ENCODE measurements around the gene EFCAB11. TPM values are rescaled to one million over a fixed set of nuclear protein-coding genes. Genes with fewer than 3 reads are reported as not detected.

Gene EFCAB11
- total and polyA plus RNA-seq, 2 of the 4 experiments (the other 2 are of a cell fraction): 2.2 to 5.3 TPM

DNA sequence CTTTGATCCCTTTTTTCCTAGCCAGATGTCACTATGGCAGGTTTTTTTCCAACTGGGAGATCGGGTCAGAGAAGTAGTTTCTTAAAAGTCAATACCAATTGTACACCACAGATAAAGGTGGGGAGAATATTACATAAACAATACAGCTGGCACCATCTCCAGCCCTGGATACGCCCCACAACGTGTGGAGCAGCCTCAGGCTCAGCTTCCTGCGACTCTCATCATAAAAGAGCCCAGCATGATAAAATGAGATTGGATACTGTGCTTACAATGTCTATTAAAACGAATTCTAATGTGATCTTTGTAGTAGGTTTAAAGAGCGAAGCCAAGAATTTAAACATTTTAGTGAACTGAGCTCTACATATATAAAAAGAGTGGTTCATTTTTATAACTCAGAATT, 21.5 kb downstream of the EFCAB11 start:
- Histone ChIP-seq H3K18ac (ENCODE audit: low read depth, low read length) (no peak overlapping the region), H3K4me3 (ENCODE audit: insufficient read depth, low read depth, low read length) (no peak overlapping the region), H4K8ac (ENCODE audit: low read depth in 2 of 2, low read length in 2 of 2) (no peak overlapping the region), H3K79me1 (ENCODE audit: low read depth in 1 of 2, low read length in 2 of 2) (no peaks in the 10 kb centered on the region), H2AFZ (replicated peaks; ENCODE audit: low read length, poor library complexity) (no peak overlapping the region), H4K20me1 (ENCODE audit: insufficient read depth, low read length) (no peaks in the 10 kb centered on the region), H4K5ac (ENCODE audit: low read depth, low read length) (no peak overlapping the region), H3K56ac (ENCODE audit: extremely low read depth, insufficient read depth, low read length) (no peak overlapping the region), H3K9ac (ENCODE audit: low read depth, low read length) (no peak overlapping the region), H2BK5ac (ENCODE audit: low read depth, low read length, poor library complexity, severe bottlenecking) (no peak overlapping the region), H3K4ac (ENCODE audit: low read depth, low read length) (no peak overlapping the region), H3K27ac (ENCODE audit: insufficient read depth, low read length) (no peak overlapping the region), H2BK120ac (ENCODE audit: low read depth, low read length) (no peak overlapping the region), H3K9me3 (ENCODE audit: control insufficient read depth, insufficient read depth, low read length) (no peaks in the 10 kb centered on the region), H3K23ac (ENCODE audit: low read depth, low read length) (no peak overlapping the region), H3K4me1 (ENCODE audit: control insufficient read depth, insufficient read depth, low read length) (no peaks in the 10 kb centered on the region), H2BK15ac (ENCODE audit: low read depth, low read length) (no peak overlapping the region), H3K4me2 (ENCODE audit: low read depth, low read length) (no peak overlapping the region), H2BK20ac (ENCODE audit: low read depth, low read length) (no peak overlapping the region), H3K36me3 (ENCODE audit: control insufficient read depth, insufficient read depth, low read length) (peaks cover 1% of the 10 kb centered on the region; the same call in 1 of the 2 replicates), H3K14ac (replicated peaks; ENCODE audit: low read depth, low read length) (no peak overlapping the region), H2AK9ac (replicated peaks; ENCODE audit: low read depth, low read length, poor library complexity) (no peak overlapping the region), H2AK5ac (ENCODE audit: low read depth, low read length) (no peak overlapping the region), H3K27me3 (ENCODE audit: control insufficient read depth, insufficient read depth, low read length) (no peaks in the 10 kb centered on the region), H3K9me1 (ENCODE audit: insufficient read depth, low read length) (no peaks in the 10 kb centered on the region), H4K91ac (ENCODE audit: insufficient read depth, low read depth, low read length) (no peak overlapping the region)
- DNase-seq (no peak), ATAC-seq (ENCODE audit: low read depth) (no peak)
- intact Hi-C loops (cut with micrococcal nuclease): no loop called here
- WGBS, 2 experiments (ENCODE audit: extremely low coverage in 2 of 2, insufficient read length in 1 of 2): no CpG with 5 or more reads among the region's 6 CpGs
- dilution Hi-C loops (cut with HindIII; ENCODE audit: low sequenced_read_pairs, unreplicated experiment): no loop called here
- TF ChIP-seq SMC3 (IDR thresholded peaks at IDR 0.05; ENCODE audit: low read depth, low read length): no peak
- TF ChIP-seq MXI1 (IDR thresholded peaks at IDR 0.05; ENCODE audit: borderline replicate concordance, low read depth, low read length): no peak
- TF ChIP-seq RAD21 (IDR thresholded peaks at IDR 0.05; ENCODE audit: low read length): no peak
- no peak for TF ChIP-seq MAFK (IDR thresholded peaks at IDR 0.05; ENCODE audit: low read depth, low read length)
- TF ChIP-seq CEBPB (IDR thresholded peaks at IDR 0.05; ENCODE audit: low read depth, low read length): no peak
- TF ChIP-seq, protein P1, sequence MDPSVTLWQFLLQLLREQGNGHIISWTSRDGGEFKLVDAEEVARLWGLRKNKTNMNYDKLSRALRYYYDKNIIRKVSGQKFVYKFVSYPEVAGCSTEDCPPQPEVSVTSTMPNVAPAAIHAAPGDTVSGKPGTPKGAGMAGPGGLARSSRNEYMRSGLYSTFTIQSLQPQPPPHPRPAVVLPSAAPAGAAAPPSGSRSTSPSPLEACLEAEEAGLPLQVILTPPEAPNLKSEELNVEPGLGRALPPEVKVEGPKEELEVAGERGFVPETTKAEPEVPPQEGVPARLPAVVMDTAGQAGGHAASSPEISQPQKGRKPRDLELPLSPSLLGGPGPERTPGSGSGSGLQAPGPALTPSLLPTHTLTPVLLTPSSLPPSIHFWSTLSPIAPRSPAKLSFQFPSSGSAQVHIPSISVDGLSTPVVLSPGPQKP (IDR thresholded peaks at IDR 0.05; ENCODE audit: borderline replicate concordance, low read depth, low read length): no peak
- TF ChIP-seq CHD1 (IDR thresholded peaks at IDR 0.05; ENCODE audit: low read depth, low read length): no peak
- TF ChIP-seq CTCF (conservative IDR thresholded peaks at IDR 0.05; ENCODE audit: low read depth, low read length): no peak
- TF ChIP-seq BHLHE40 (IDR thresholded peaks at IDR 0.05; ENCODE audit: low read depth, low read length): no peak
- TF ChIP-seq MAZ (IDR thresholded peaks at IDR 0.05; ENCODE audit: borderline replicate concordance, low read depth, low read length): no peak
- TF ChIP-seq NFE2L2 (IDR thresholded peaks at IDR 0.05; ENCODE audit: low read depth, low read length): no peak
- TF ChIP-seq POLR2A (IDR thresholded peaks at IDR 0.05; ENCODE audit: low read depth, low read length): no peak
- TF ChIP-seq FOS (IDR thresholded peaks at IDR 0.05; ENCODE audit: low read depth, low read length): no peak
- no peak for TF ChIP-seq RFX5 (IDR thresholded peaks at IDR 0.05; ENCODE audit: low read depth, low read length)
- no peak for TF ChIP-seq RCOR1 (IDR thresholded peaks at IDR 0.05; ENCODE audit: insufficient replicate concordance, low read length)
- TF ChIP-seq USF2 (IDR thresholded peaks at IDR 0.05; ENCODE audit: low read depth, low read length): no peak
- CTCF ChIA-PET: no interaction called here
- BruUV-seq (replicated peaks): no TSS peak
- POLR2A ChIA-PET (ENCODE audit: unreplicated experiment): no interaction called here
- in situ Hi-C loops (cut with MboI; ENCODE audit: low sequenced_read_pairs): loop anchor here (25.0 kb wide), 1 partner anchor 1271 kb away; no protein-coding TSS in a partner anchor
